HepG2 (cell line): ENCODE measurements around the gene G6PD. TPM values are rescaled to one million over a fixed set of nuclear protein-coding genes. Genes with fewer than 3 reads are reported as not detected.

ENCODE experiments used
- ATAC-seq: fragments of 200-7000 bp; cut with Tn5 transposase; 3 replicates; pipeline ENCODE4 v1.9.1; 2020; ENCODE audit warnings: mild to moderate bottlenecking, moderate library complexity
- BruUV-seq: library from RNA; stranded (reverse); fragments of 400-500 nt; replicated peaks from 2 replicates; lab custom pipeline; 2021; lab: Mats Ljungman, UMichigan
- CTCF ChIA-PET: fragments of 300-600 bp; formaldehyde crosslinking; extraction: SDS; loops from one replicate; lab custom pipeline; 2021; ENCODE audit warnings: low total read pairs, inconsistent platforms, low intra/inter-chr PET ratio; lab: Yijun Ruan, JAX
- POLR2A ChIA-PET: fragments of 350-600 bp; sonication (Branson Sonifier 250); formaldehyde crosslinking; loops from one replicate; lab custom pipeline; 2020; ENCODE audit warnings: antibody characterized with exemption, inconsistent platforms; lab: Yijun Ruan, JAX
- DNase-seq: peaks from one replicate; pipeline ENCODE4 v3.0.0-alpha.2; 2015; ENCODE audit warnings: low spot score
- FAIRE-seq: peaks from 3 replicates; lab custom pipeline; 2011; peaks lifted over from hg19 to GRCh38; lab: Jason Lieb, UNC
- H2AFZ ChIP-seq: one replicate; pipeline ENCODE4 v1.6.1; 2011; ENCODE audit warnings: low read length, inconsistent platforms
- H3K27ac ChIP-seq: fragments of 300-600 bp; 3 replicates; pipeline ENCODE4 v1.8.0; 2011; ENCODE audit warnings: mixed run types, mild to moderate bottlenecking, mixed read lengths, low read length, inconsistent platforms; ENCODE audit not compliant: insufficient read depth; ENCODE audit errors: extremely low read length
- H3K27me3 ChIP-seq, 2 experiments: fragments of 200-600 bp in 1 of 2; 2 replicates in 1 of 2; 3 replicates in 1 of 2; pipeline versions ENCODE4 v1.6.0 to v1.8.0; 2011; ENCODE audit warnings: low read length in 2 of 2, mild to moderate bottlenecking in 2 of 2, moderate library complexity in 2 of 2, inconsistent platforms in 1 of 2; ENCODE audit not compliant: insufficient read depth in 2 of 2, control insufficient read depth in 1 of 2
- H3K36me3 ChIP-seq, 2 experiments: fragments of 200-600 bp in 1 of 2; replicated peaks in 1 of 2; 2 replicates in 1 of 2; 3 replicates in 1 of 2; pipeline versions ENCODE4 v1.5.1 to v1.8.0; 2011; ENCODE audit warnings: low read length in 2 of 2, inconsistent platforms in 1 of 2; ENCODE audit not compliant: insufficient read depth in 2 of 2, control insufficient read depth in 1 of 2
- H3K4me1 ChIP-seq: 2 replicates; pipeline ENCODE4 v1.5.1; 2012; ENCODE audit warnings: low read length, inconsistent platforms; ENCODE audit not compliant: insufficient read depth
- H3K4me2 ChIP-seq: 2 replicates; pipeline ENCODE4 v1.6.0; 2011; ENCODE audit warnings: low read depth, low read length, inconsistent platforms
- H3K4me3 ChIP-seq, 3 experiments: fragments of 200-600 bp in 1 of 3; sonication (generic), shearing (Covaris generic) in 1 of 3; replicated peaks in 1 of 3; 2 replicates each; pipeline ENCODE4 v1.5.1; 2011 to 2016; ENCODE audit warnings: low read length in 3 of 3, inconsistent platforms in 2 of 3, low read depth in 2 of 3, mild to moderate bottlenecking in 2 of 3, control low read depth in 1 of 3, mixed read lengths in 1 of 3; ENCODE audit not compliant: insufficient read depth in 1 of 3
- H3K79me2 ChIP-seq: one replicate; pipeline ENCODE4 v1.6.1; 2011; ENCODE audit warnings: low read length, inconsistent platforms; ENCODE audit not compliant: insufficient read depth
- H3K9ac ChIP-seq: 2 replicates; pipeline ENCODE4 v1.6.0; 2011; ENCODE audit warnings: mild to moderate bottlenecking, low read depth, low read length, inconsistent platforms; ENCODE audit not compliant: insufficient read depth
- H3K9me3 ChIP-seq: 2 replicates; pipeline ENCODE4 v1.5.1; 2012; ENCODE audit warnings: mild to moderate bottlenecking, low read length
- H4K20me1 ChIP-seq: 2 replicates; pipeline ENCODE4 v1.6.0; 2011; ENCODE audit warnings: inconsistent platforms, mild to moderate bottlenecking, low read length, moderate library complexity; ENCODE audit not compliant: insufficient read depth
- DNMT3B ChIP-seq: conservative IDR thresholded peaks from 2 replicates; pipeline ENCODE4 v1.6.1; 2016; ENCODE audit warnings: missing biosample characterization, control low read depth
- KLF6 ChIP-seq: IDR thresholded peaks from 2 replicates; pipeline ENCODE4 v1.8.0; 2016; ENCODE audit warnings: missing biosample characterization, missing genetic modification reagents
- MIER3 ChIP-seq: IDR thresholded peaks from 2 replicates; pipeline ENCODE4 v1.6.1; 2016; ENCODE audit warnings: missing compliant biosample characterization, borderline replicate concordance
- YEATS4 ChIP-seq: sonication (generic); formaldehyde crosslinking; IDR thresholded peaks from 2 replicates; pipeline ENCODE4 v1.4.0; 2020; ENCODE audit warnings: missing genetic modification reagents, borderline replicate concordance
- ZNF101 ChIP-seq: sonication (generic); formaldehyde crosslinking; IDR thresholded peaks from 2 replicates; pipeline ENCODE4 v1.4.0; 2020; ENCODE audit warnings: mild to moderate bottlenecking, low read depth, missing genetic modification reagents, borderline replicate concordance
- ZNF124 ChIP-seq: sonication (generic); formaldehyde crosslinking; IDR thresholded peaks from 2 replicates; pipeline ENCODE4 v1.4.0; 2020; ENCODE audit warnings: missing genetic modification reagents
- ZNF256 ChIP-seq: sonication (generic); formaldehyde crosslinking; conservative IDR thresholded peaks from 2 replicates; pipeline ENCODE4 v1.4.0; 2020; ENCODE audit warnings: missing genetic modification reagents
- ZNF850 ChIP-seq: sonication (generic); formaldehyde crosslinking; conservative IDR thresholded peaks from 2 replicates; pipeline ENCODE4 v1.9.0; 2021; ENCODE audit warnings: mild to moderate bottlenecking, missing genetic modification reagents
- ZZZ3 ChIP-seq: sonication (generic); formaldehyde crosslinking; IDR thresholded peaks from 2 replicates; pipeline ENCODE4 v1.4.0; 2020; ENCODE audit warnings: missing genetic modification reagents, mild to moderate bottlenecking, borderline replicate concordance
- WGBS: methylation state at CpG from one replicate; pipeline ENCODE4 v1.1.6; 2017; ENCODE audit warnings: low lambda C conversion rate; 5-methylcytosine and 5-hydroxymethylcytosine counted together
- in situ Hi-C: cut with HindIII; loops from 2 replicates; pipeline ENCODE4 v1.10.0; 2017; ENCODE audit warnings: low pct_unique_long_range_greater_than_20kb; ENCODE audit not compliant: extremely low pct_ligation_motif_present
- intact Hi-C: fragments of 100-400 bp; cut with micrococcal nuclease; formaldehyde crosslinking; loops from one replicate; pipeline ENCODE4 v1.10.0; 2022; ENCODE audit not compliant: unreplicated experiment
- polyA plus RNA-seq, 8 experiments: library from polyadenylated mRNA; depleted of rRNA in 3 of 8; stranded (reverse) in 7 of 8; unstranded in 1 of 8; fragments of >200 nt; fragmentation: Illumina TruSeq in 4 of 8; extraction: Trizol in 4 of 8; gene quantifications; 2 replicates each; pipeline versions ENCODE4 v1.2.1 to v1.2.3, GENCODE V29; 2011 to 2016; ENCODE audit warnings: low read depth in 4 of 8, missing spikeins in 1 of 8, mixed read lengths in 1 of 8; ENCODE audit not compliant: insufficient read depth in 1 of 8
- total RNA-seq, 5 experiments: library from RNA; depleted of rRNA; stranded (reverse); fragments of >200 nt; fragmentation: Illumina TruSeq; extraction: Trizol; gene quantifications; 2 replicates each; pipeline ENCODE4 v1.2.3, GENCODE V29; 2016; ENCODE audit warnings: low read depth in 1 of 5
- TF ChIP-seq, protein P1 (sequence below): sonication (generic); formaldehyde crosslinking; IDR thresholded peaks from 2 replicates; pipeline ENCODE4 v1.4.0; 2020; ENCODE audit warnings: missing genetic modification reagents, borderline replicate concordance
- TF ChIP-seq, protein P2 (sequence below): sonication (generic); formaldehyde crosslinking; IDR thresholded peaks from 2 replicates; pipeline ENCODE4 v1.5.1; 2020; ENCODE audit warnings: missing genetic modification reagents, mild to moderate bottlenecking, borderline replicate concordance

Gene G6PD
- total and polyA plus RNA-seq, 2 of the 13 experiments (the other 11 are each of a cell fraction or from before 2014, with no cell fraction given), result 18.8 to 28.8 TPM

DNA sequence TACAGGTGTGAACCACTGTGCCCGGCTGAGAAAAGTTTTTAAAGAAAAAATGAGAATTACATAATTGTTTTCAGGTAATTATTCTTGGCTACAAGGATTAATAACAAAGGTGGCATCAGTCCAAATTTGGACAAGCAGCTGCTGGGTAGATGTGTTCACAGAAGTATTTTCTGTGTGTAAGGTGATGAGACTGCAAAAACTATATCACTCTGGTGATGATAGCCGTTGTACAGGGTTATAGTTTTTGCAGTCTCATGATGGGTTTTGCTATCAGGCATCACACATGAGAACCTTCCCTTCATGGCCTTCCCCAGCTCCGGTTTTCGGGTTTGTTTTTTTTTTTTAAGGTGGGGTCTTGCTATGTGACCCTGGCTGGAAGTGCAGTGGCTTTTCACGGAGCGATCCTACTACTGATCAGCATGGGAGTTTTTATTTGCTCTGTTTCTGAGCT lies 51.1 kb downstream of the G6PD start:
- ChIA-PET CTCF (no interaction called here), POLR2A (no interaction called here)
- WGBS, result 61% methylated on average over 6 of the region's 6 CpGs
- Histone ChIP-seq H3K4me1 (no peaks in the 10 kb centered on the region), H4K20me1 (no peaks in the 10 kb centered on the region), H3K27me3 (no peaks in the 10 kb centered on the region), H3K4me3 (no peak overlapping the region), H2AFZ (no peak overlapping the region), H3K9me3 (no peaks in the 10 kb centered on the region), H3K36me3 (no peaks in the 10 kb centered on the region), H3K27ac (no peak overlapping the region), H3K9ac (no peak overlapping the region), H3K79me2 (no peaks in the 10 kb centered on the region)
- FAIRE-seq (no peak), ATAC-seq (no peak), DNase-seq (no peak)
- in situ Hi-C loops, result no loop called here
- intact Hi-C loops, result no loop called here
- BruUV-seq, result no TSS peak
- TF ChIP-seq MIER3 (CRISPR knock-in tag), result no peak
- TF ChIP-seq ZNF850, result no peak
- no peak for TF ChIP-seq DNMT3B
- TF ChIP-seq YEATS4 (CRISPR knock-in tag), result no peak
- TF ChIP-seq, all 625 proteins: peak for 0
- H3K4me2 ChIP-seq, result no peak overlapping the region

DNA sequence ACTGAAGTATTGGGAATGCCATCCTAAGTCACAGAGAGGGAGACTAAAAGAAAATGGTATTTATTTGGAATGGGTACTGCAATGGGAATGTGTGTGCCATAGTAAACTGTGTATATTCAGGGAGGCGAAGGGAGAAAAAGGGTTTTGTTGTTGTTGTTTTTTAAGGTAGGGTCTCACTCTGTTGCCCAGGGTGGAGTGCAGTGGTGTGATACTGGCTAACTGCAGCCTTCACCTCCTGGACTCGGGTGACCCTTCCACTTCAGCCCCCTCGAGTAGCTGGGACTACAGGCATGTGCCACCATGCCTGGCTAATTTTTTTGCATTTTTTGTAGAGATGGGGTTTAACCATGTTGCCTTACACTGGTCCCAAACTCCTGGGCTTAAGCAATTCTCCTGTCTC lies 51.9 kb downstream of the G6PD start:
- H3K4me2 ChIP-seq, result no peak overlapping the region
- in situ Hi-C loops (no loop called here), intact Hi-C loops (no loop called here)
- no peak overlapping the region for H2AFZ ChIP-seq
- H3K79me2 ChIP-seq, result no peaks in the 10 kb centered on the region
- no TSS peak for BruUV-seq
- FAIRE-seq (no peak), ATAC-seq (no peak), DNase-seq (no peak)
- H3K9me3 ChIP-seq, result no peaks in the 10 kb centered on the region
- H3K27me3 ChIP-seq, result no peaks in the 10 kb centered on the region
- CTCF ChIA-PET, result no interaction called here
- no peak overlapping the region for H3K4me3 ChIP-seq
- H3K27ac ChIP-seq, result no peak overlapping the region
- no peaks in the 10 kb centered on the region for H3K36me3 ChIP-seq
- no peaks in the 10 kb centered on the region for H4K20me1 ChIP-seq
- H3K9ac ChIP-seq, result no peak overlapping the region
- 66% methylated on average over 2 of the region's 3 CpGs for WGBS
- peaks cover under 1% of the 10 kb centered on the region; the same call in 1 of the 2 replicates for H3K4me1 ChIP-seq
- POLR2A ChIA-PET, result no interaction called here
- TF ChIP-seq ZNF256 (no peak), ZNF101 (CRISPR knock-in tag) (no peak), ZZZ3 (no peak), ZNF124 (CRISPR knock-in tag) (no peak), KLF6 (CRISPR knock-in tag) (no peak)
- TF ChIP-seq, protein P1, sequence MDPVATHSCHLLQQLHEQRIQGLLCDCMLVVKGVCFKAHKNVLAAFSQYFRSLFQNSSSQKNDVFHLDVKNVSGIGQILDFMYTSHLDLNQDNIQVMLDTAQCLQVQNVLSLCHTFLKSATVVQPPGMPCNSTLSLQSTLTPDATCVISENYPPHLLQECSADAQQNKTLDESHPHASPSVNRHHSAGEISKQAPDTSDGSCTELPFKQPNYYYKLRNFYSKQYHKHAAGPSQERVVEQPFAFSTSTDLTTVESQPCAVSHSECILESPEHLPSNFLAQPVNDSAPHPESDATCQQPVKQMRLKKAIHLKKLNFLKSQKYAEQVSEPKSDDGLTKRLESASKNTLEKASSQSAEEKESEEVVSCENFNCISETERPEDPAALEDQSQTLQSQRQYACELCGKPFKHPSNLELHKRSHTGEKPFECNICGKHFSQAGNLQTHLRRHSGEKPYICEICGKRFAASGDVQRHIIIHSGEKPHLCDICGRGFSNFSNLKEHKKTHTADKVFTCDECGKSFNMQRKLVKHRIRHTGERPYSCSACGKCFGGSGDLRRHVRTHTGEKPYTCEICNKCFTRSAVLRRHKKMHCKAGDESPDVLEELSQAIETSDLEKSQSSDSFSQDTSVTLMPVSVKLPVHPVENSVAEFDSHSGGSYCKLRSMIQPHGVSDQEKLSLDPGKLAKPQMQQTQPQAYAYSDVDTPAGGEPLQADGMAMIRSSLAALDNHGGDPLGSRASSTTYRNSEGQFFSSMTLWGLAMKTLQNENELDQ (CRISPR knock-in tag), result no peak
- TF ChIP-seq, protein P2, sequence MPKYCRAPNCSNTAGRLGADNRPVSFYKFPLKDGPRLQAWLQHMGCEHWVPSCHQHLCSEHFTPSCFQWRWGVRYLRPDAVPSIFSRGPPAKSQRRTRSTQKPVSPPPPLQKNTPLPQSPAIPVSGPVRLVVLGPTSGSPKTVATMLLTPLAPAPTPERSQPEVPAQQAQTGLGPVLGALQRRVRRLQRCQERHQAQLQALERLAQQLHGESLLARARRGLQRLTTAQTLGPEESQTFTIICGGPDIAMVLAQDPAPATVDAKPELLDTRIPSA (CRISPR knock-in tag), result no peak
